ENCODE data around the gene TPCN2.

DNA sequence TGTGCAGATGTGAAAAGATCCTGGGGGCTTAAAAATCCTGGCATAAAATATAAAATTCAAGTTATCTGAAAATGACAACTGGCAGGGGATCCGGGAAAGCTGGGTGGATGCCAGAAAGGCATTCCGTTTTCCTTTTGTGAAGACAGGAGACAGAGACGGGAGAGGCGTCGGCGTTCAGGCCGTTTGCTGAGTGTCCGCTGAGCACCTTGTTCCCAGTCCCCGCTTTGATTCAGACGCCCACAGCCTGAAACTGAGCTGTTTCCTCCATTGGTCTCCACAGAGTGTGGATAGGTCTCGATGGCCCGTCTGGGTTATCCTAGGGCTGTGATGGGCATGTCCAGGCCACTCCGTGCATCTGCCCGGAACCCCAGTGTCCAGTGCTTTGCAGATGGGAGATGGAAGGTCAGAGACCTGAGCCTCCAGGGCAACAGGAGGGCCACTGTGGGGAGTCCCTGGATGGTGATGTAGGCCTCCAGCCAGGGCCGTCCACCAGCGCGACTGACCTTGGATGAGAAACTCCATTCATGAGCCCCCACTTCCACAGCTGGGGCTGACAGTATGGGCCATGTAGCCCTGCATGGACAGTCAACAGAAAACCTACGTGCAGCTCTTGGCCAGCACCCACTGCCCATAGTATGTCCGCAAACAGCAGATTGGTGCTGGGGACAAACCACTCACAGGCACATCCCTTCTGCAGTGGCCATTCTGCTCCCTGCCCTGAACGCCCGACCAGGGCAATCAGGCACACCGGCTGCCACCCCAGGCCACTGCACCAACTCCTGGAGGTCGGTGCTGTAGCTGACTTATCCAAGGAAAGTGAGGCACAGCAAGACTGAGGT is 47.3 kb upstream of the TPCN2 start:
- no peak for TF ChIP-seq POLR2A (IDR thresholded peaks at IDR 0.05)
- TF ChIP-seq, protein P1, sequence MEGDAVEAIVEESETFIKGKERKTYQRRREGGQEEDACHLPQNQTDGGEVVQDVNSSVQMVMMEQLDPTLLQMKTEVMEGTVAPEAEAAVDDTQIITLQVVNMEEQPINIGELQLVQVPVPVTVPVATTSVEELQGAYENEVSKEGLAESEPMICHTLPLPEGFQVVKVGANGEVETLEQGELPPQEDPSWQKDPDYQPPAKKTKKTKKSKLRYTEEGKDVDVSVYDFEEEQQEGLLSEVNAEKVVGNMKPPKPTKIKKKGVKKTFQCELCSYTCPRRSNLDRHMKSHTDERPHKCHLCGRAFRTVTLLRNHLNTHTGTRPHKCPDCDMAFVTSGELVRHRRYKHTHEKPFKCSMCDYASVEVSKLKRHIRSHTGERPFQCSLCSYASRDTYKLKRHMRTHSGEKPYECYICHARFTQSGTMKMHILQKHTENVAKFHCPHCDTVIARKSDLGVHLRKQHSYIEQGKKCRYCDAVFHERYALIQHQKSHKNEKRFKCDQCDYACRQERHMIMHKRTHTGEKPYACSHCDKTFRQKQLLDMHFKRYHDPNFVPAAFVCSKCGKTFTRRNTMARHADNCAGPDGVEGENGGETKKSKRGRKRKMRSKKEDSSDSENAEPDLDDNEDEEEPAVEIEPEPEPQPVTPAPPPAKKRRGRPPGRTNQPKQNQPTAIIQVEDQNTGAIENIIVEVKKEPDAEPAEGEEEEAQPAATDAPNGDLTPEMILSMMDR (IDR thresholded peaks at IDR 0.05) = no peak
